Liver (tissue), 9 donors: ENCODE measurements around the gene KIF26B. TPM values are rescaled to one million over a fixed set of nuclear protein-coding genes. Genes with fewer than 3 reads are reported as not detected.

Experiments
- DNase-seq: peaks from one replicate; pipeline ENCODE4 v3.0.0-alpha.2; 2017; ENCODE audit warnings: low spot score
- H3K27ac ChIP-seq, 2 donors: one replicate each; pipeline ENCODE4 v1.7.0; 2013; ENCODE audit warnings: inconsistent platforms in 2 of 2, low read length in 2 of 2, control low read depth in 1 of 2, low read depth in 1 of 2, mild to moderate bottlenecking in 1 of 2
- H3K27me3 ChIP-seq, 4 donors: one replicate each; pipeline versions ENCODE4 v1.6.1 to v1.7.0; 2013; ENCODE audit warnings: low read length in 3 of 4, inconsistent platforms in 1 of 4, mild to moderate bottlenecking in 1 of 4, moderate library complexity in 1 of 4; ENCODE audit not compliant: control insufficient read depth in 4 of 4, insufficient read depth in 4 of 4
- H3K36me3 ChIP-seq, 4 donors: one replicate each; pipeline versions ENCODE4 v1.6.1 to v1.7.0; 2013; ENCODE audit warnings: low read length in 3 of 4, mild to moderate bottlenecking in 3 of 4, low read depth in 1 of 4, moderate library complexity in 1 of 4; ENCODE audit not compliant: control insufficient read depth in 4 of 4, insufficient read depth in 3 of 4
- H3K4me1 ChIP-seq, 4 donors: one replicate each; pipeline versions ENCODE4 v1.6.1 to v1.7.0; 2013; ENCODE audit warnings: low read length in 3 of 4, mild to moderate bottlenecking in 3 of 4, moderate library complexity in 1 of 4; ENCODE audit not compliant: control insufficient read depth in 4 of 4, insufficient read depth in 4 of 4
- H3K4me3 ChIP-seq, 3 donors: one replicate each; pipeline versions ENCODE4 v1.6.1 to v1.7.0; 2013; ENCODE audit warnings: low read length in 3 of 3, control low read depth in 1 of 3, low read depth in 1 of 3, mild to moderate bottlenecking in 1 of 3
- H3K9ac ChIP-seq, 2 donors: one replicate each; pipeline ENCODE4 v1.7.0; 2013; ENCODE audit warnings: low read length in 2 of 2, mild to moderate bottlenecking in 2 of 2, moderate library complexity in 2 of 2, control low read depth in 1 of 2, low read depth in 1 of 2
- H3K9me3 ChIP-seq, 4 donors: one replicate each; pipeline versions ENCODE4 v1.6.1 to v1.7.0; 2013; ENCODE audit warnings: low read length in 3 of 4; ENCODE audit not compliant: control insufficient read depth in 4 of 4
- ATF3 ChIP-seq: IDR thresholded peaks from 2 replicates; pipeline ENCODE4 v1.6.1; 2016; ENCODE audit warnings: antibody characterized with exemption
- CTCF ChIP-seq: fragments of 150-350 bp; IDR thresholded peaks from 2 replicates; pipeline ENCODE4 v1.5.1; 2017; ENCODE audit warnings: improper control_type of control experiment, low read depth, low read length; ENCODE audit not compliant: missing input control
- EGR1 ChIP-seq, 2 donors: IDR thresholded peaks; 2 replicates each; pipeline ENCODE4 v1.6.1; 2016 to 2018; ENCODE audit warnings: antibody characterized with exemption in 2 of 2, low read depth in 2 of 2
- FOXA1 ChIP-seq: IDR thresholded peaks from 2 replicates; pipeline ENCODE4 v1.6.1; 2016; ENCODE audit warnings: antibody characterized with exemption
- FOXA2 ChIP-seq: IDR thresholded peaks from 2 replicates; pipeline ENCODE4 v1.6.1; 2016; ENCODE audit warnings: antibody characterized with exemption
- GABPA ChIP-seq, 2 donors: IDR thresholded peaks in 1 of 2; conservative IDR thresholded peaks in 1 of 2; 2 replicates each; pipeline ENCODE4 v1.6.1; 2016; ENCODE audit warnings: antibody characterized with exemption in 2 of 2, mild to moderate bottlenecking in 1 of 2, moderate library complexity in 1 of 2
- HNF4A ChIP-seq, 2 donors: conservative IDR thresholded peaks; 2 replicates each; pipeline ENCODE4 v1.6.1; 2016; ENCODE audit warnings: antibody characterized with exemption in 2 of 2, mild to moderate bottlenecking in 2 of 2
- HNF4G ChIP-seq: IDR thresholded peaks from 2 replicates; pipeline ENCODE4 v1.6.1; 2016; ENCODE audit warnings: antibody characterized with exemption
- JUND ChIP-seq, 2 donors: IDR thresholded peaks; 2 replicates each; pipeline ENCODE4 v1.6.1; 2016; ENCODE audit warnings: antibody characterized with exemption in 2 of 2
- NR2F2 ChIP-seq: IDR thresholded peaks from 2 replicates; pipeline ENCODE4 v1.6.1; 2016; ENCODE audit warnings: antibody characterized with exemption
- RAD21 ChIP-seq, 2 donors: IDR thresholded peaks; 2 replicates each; pipeline ENCODE4 v1.6.1; 2016; ENCODE audit warnings: antibody characterized with exemption in 2 of 2, mild to moderate bottlenecking in 2 of 2
- REST ChIP-seq: IDR thresholded peaks from 2 replicates; pipeline ENCODE4 v1.6.1; 2016; ENCODE audit warnings: antibody characterized with exemption, mild to moderate bottlenecking
- SP1 ChIP-seq: IDR thresholded peaks from 2 replicates; pipeline ENCODE4 v1.6.1; 2018; ENCODE audit warnings: antibody characterized with exemption, mild to moderate bottlenecking
- TAF1 ChIP-seq: conservative IDR thresholded peaks from 2 replicates; pipeline ENCODE4 v1.6.1; 2016; ENCODE audit warnings: antibody characterized with exemption, mild to moderate bottlenecking
- YY1 ChIP-seq: IDR thresholded peaks from 2 replicates; pipeline ENCODE4 v1.6.1; 2016; ENCODE audit warnings: antibody characterized with exemption, mild to moderate bottlenecking
- WGBS: extraction: QIAGEN DNeasy Blood & Tissue Kit; methylation state at CpG from one replicate; pipeline ENCODE4 v1.1.7; 2013; 5-methylcytosine and 5-hydroxymethylcytosine counted together
- polyA plus RNA-seq, 2 donors: library from polyadenylated mRNA; stranded (reverse) in 1 of 2; unstranded in 1 of 2; fragments of 200-250 nt in 1 of 2; fragments of >200 nt in 1 of 2; fragmentation: Nextera tagmentation in 1 of 2; extraction: Ambion mirVana in 1 of 2; gene quantifications; one replicate each; pipeline versions ENCODE4 v1.2.1 to v1.2.3, GENCODE V29; 2013 to 2015
- total RNA-seq, 2 donors: library from RNA; depleted of rRNA; stranded (reverse); fragments of >200 nt; gene quantifications; one replicate each; pipeline ENCODE4 v1.2.3, GENCODE V29; 2014
- TF ChIP-seq, protein P1 (sequence below): IDR thresholded peaks from 2 replicates; pipeline ENCODE4 v1.6.1; 2016; ENCODE audit warnings: antibody characterized with exemption
- TF ChIP-seq, protein P2 (sequence below): IDR thresholded peaks from 2 replicates; pipeline ENCODE4 v1.6.1; 2016; ENCODE audit warnings: antibody characterized with exemption
- donor health status: healthy.
- donor health status: healthy.
- donor health status: healthy.
- donor health status: healthy.
- donor health status: healthy.

Gene KIF26B
- total and polyA plus RNA-seq, 4 donors: 0.10 to 1.7 (median 0.34) TPM

DNA sequence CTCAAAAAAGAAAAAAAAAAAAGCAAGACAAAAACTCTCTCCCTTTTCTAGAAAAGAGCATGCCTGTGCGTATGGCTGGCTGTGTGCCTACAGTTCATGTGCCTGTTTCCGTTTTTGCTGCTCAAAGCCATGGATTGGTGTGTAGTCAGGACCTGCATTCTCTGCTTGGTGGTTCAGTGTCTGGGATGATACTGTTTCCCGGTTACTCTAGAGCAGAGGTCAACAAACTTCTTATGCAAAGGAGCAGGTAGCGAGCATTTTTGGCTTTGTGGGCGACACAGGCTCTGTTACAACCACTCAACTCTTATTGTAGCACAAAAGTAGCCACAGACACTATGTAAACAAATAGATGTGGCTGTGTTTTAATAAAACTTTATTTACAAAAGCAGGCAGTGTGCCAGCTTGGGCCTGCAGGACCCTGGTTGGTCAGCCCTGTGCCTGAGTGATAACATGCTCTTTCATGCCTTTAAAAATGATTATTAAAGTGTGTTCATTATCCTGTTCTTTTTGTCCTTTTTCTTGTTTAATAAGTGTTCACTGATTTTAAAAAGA lies 524.2 kb downstream of the KIF26B start:
- Histone ChIP-seq H3K4me1 (no peaks in the 10 kb centered on the region), H3K36me3 (no peaks in the 10 kb centered on the region), H3K27ac (no peak overlapping the region), H3K4me3 (no peak overlapping the region), H3K9ac (no peak overlapping the region), H3K9me3 (no peaks in the 10 kb centered on the region), H3K27me3 (no peaks in the 10 kb centered on the region)
- 83% methylated on average over 5 of the region's 5 CpGs for WGBS
- no peak for DNase-seq
- TF ChIP-seq GABPA (IDR thresholded peaks at IDR 0.05 in 1 of 2, conservative IDR thresholded peaks at IDR 0.05 in 1 of 2): no peak
- TF ChIP-seq NR2F2: no peak
- TF ChIP-seq HNF4A (conservative IDR thresholded peaks at IDR 0.05): no peak
- TF ChIP-seq, protein P1, sequence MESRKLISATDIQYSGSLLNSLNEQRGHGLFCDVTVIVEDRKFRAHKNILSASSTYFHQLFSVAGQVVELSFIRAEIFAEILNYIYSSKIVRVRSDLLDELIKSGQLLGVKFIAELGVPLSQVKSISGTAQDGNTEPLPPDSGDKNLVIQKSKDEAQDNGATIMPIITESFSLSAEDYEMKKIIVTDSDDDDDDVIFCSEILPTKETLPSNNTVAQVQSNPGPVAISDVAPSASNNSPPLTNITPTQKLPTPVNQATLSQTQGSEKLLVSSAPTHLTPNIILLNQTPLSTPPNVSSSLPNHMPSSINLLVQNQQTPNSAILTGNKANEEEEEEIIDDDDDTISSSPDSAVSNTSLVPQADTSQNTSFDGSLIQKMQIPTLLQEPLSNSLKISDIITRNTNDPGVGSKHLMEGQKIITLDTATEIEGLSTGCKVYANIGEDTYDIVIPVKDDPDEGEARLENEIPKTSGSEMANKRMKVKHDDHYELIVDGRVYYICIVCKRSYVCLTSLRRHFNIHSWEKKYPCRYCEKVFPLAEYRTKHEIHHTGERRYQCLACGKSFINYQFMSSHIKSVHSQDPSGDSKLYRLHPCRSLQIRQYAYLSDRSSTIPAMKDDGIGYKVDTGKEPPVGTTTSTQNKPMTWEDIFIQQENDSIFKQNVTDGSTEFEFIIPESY: no peak
- no peak for TF ChIP-seq HNF4G
- no peak for TF ChIP-seq YY1
- no peak for TF ChIP-seq REST
- TF ChIP-seq, protein P2, sequence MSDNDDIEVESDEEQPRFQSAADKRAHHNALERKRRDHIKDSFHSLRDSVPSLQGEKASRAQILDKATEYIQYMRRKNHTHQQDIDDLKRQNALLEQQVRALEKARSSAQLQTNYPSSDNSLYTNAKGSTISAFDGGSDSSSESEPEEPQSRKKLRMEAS: no peak
- no peak for TF ChIP-seq EGR1 (IDR thresholded peaks at IDR 0.05; ENCODE audit: low read depth in 2 of 2)
- TF ChIP-seq ATF3: no peak
- no peak for TF ChIP-seq JUND (IDR thresholded peaks at IDR 0.05)
- TF ChIP-seq SP1: no peak
- TF ChIP-seq TAF1: no peak
- TF ChIP-seq FOXA2: no peak
- no peak for TF ChIP-seq CTCF
- no peak for TF ChIP-seq FOXA1
- TF ChIP-seq RAD21 (IDR thresholded peaks at IDR 0.05): no peak
